H9 (cell line): ENCODE results near the gene DNAJB11. TPM values are rescaled to one million over a fixed set of nuclear protein-coding genes. Genes with fewer than 3 reads are reported as not detected.

Experiments used
- DNase-seq: peaks from one replicate; pipeline ENCODE4 v3.0.0-alpha.2; 2017
- H2AFZ ChIP-seq: one replicate; pipeline ENCODE4 v1.6.1; 2013; ENCODE audit warnings: mild to moderate bottlenecking, low read length, control low read depth, moderate library complexity
- H2AK5ac ChIP-seq: 2 replicates; pipeline ENCODE4 v1.6.1; 2013; ENCODE audit warnings: low read length, control low read depth, mixed read lengths; ENCODE audit not compliant: insufficient read length
- H2BK120ac ChIP-seq: one replicate; pipeline ENCODE4 v1.6.1; 2013; ENCODE audit warnings: low read depth, mild to moderate bottlenecking, low read length, control low read depth, inconsistent platforms; ENCODE audit not compliant: poor library complexity, severe bottlenecking
- H2BK12ac ChIP-seq: 2 replicates; pipeline ENCODE4 v1.6.1; 2013; ENCODE audit warnings: low read length, control low read depth, mixed read lengths, low read depth; ENCODE audit not compliant: insufficient read length
- H2BK15ac ChIP-seq: 2 replicates; pipeline ENCODE4 v1.6.1; 2013; ENCODE audit warnings: low read depth, low read length, control low read depth
- H2BK20ac ChIP-seq: one replicate; pipeline ENCODE4 v1.6.1; 2013; ENCODE audit warnings: low read depth, mild to moderate bottlenecking, low read length, control low read depth, inconsistent platforms; ENCODE audit not compliant: poor library complexity, severe bottlenecking
- H2BK5ac ChIP-seq: 2 replicates; pipeline ENCODE4 v1.6.1; 2013; ENCODE audit warnings: low read length, control low read depth, mixed read lengths; ENCODE audit not compliant: insufficient read length
- H3K14ac ChIP-seq: 2 replicates; pipeline ENCODE4 v1.6.1; 2013; ENCODE audit warnings: low read length, control low read depth; ENCODE audit not compliant: insufficient read depth
- H3K18ac ChIP-seq: 2 replicates; pipeline ENCODE4 v1.6.1; 2013; ENCODE audit warnings: low read depth, mild to moderate bottlenecking, mixed read lengths, low read length, control low read depth; ENCODE audit not compliant: insufficient read length
- H3K23ac ChIP-seq: 2 replicates; pipeline ENCODE4 v1.6.1; 2013; ENCODE audit warnings: low read length, control low read depth, mixed read lengths, low read depth; ENCODE audit not compliant: insufficient read length
- H3K23me2 ChIP-seq: 2 replicates; pipeline ENCODE4 v1.6.1; 2013; ENCODE audit warnings: low read depth, mild to moderate bottlenecking, mixed read lengths, low read length, control low read depth; ENCODE audit not compliant: insufficient read length, poor library complexity, severe bottlenecking
- H3K27ac ChIP-seq: 2 replicates; pipeline ENCODE4 v1.5.1; 2013; ENCODE audit warnings: low read length, control low read depth, mixed read lengths, low read depth; ENCODE audit not compliant: insufficient read length
- H3K27me3 ChIP-seq: 2 replicates; pipeline ENCODE4 v1.6.1; 2013; ENCODE audit warnings: low read length, control low read depth, inconsistent platforms; ENCODE audit not compliant: insufficient read depth
- H3K4ac ChIP-seq: 2 replicates; pipeline ENCODE4 v1.6.1; 2013; ENCODE audit warnings: low read depth, mild to moderate bottlenecking, control low read depth, inconsistent platforms, low read length, moderate library complexity
- H3K4me1 ChIP-seq: 2 replicates; pipeline ENCODE4 v1.6.1; 2013; ENCODE audit warnings: low read length, control low read depth, inconsistent platforms; ENCODE audit not compliant: insufficient read depth
- H3K4me2 ChIP-seq: 2 replicates; pipeline ENCODE4 v1.6.1; 2013; ENCODE audit warnings: low read length, control low read depth, mixed read lengths; ENCODE audit not compliant: insufficient read length, insufficient read depth
- H3K56ac ChIP-seq: 2 replicates; pipeline ENCODE4 v1.6.1; 2013; ENCODE audit warnings: low read depth, mild to moderate bottlenecking, mixed read lengths, low read length, control low read depth; ENCODE audit not compliant: insufficient read length
- H3K79me1 ChIP-seq: 2 replicates; pipeline ENCODE4 v1.6.1; 2013; ENCODE audit warnings: low read depth, mild to moderate bottlenecking, moderate library complexity, low read length, control low read depth, inconsistent platforms; ENCODE audit not compliant: insufficient read depth, poor library complexity, severe bottlenecking
- H3K79me2 ChIP-seq: 2 replicates; pipeline ENCODE4 v1.6.1; 2013; ENCODE audit warnings: low read length, control low read depth, inconsistent platforms; ENCODE audit not compliant: insufficient read depth
- H3K9ac ChIP-seq: 2 replicates; pipeline ENCODE4 v1.6.1; 2013; ENCODE audit warnings: low read length, control low read depth, mixed read lengths; ENCODE audit not compliant: insufficient read length; ENCODE audit errors: extremely low read depth
- H3K9me3 ChIP-seq: one replicate; pipeline ENCODE4 v1.6.1; 2013; ENCODE audit warnings: low read depth, low read length, inconsistent platforms; ENCODE audit not compliant: control insufficient read depth
- H3T11ph ChIP-seq: one replicate; pipeline ENCODE4 v1.6.1; 2013; ENCODE audit warnings: mild to moderate bottlenecking, low read length, control low read depth, inconsistent platforms
- H4K20me1 ChIP-seq: one replicate; pipeline ENCODE4 v1.6.1; 2013; ENCODE audit not compliant: control insufficient read depth, insufficient read length, insufficient read depth
- H4K5ac ChIP-seq: 2 replicates; pipeline ENCODE4 v1.6.1; 2013; ENCODE audit warnings: low read depth, mild to moderate bottlenecking, mixed read lengths, low read length, control low read depth; ENCODE audit not compliant: insufficient read length
- H4K8ac ChIP-seq: replicated peaks from 2 replicates; pipeline ENCODE4 v1.6.1; 2013; ENCODE audit warnings: low read length, control low read depth, mixed read lengths, low read depth; ENCODE audit not compliant: insufficient read length
- H4K91ac ChIP-seq: 2 replicates; pipeline ENCODE4 v1.6.1; 2013; ENCODE audit warnings: low read depth, mild to moderate bottlenecking, moderate library complexity, mixed read lengths, low read length, control low read depth; ENCODE audit not compliant: insufficient read length
- H3K27ac Mint-ChIP-seq, 3 experiments: 2 replicates in 2 of 3; 3 replicates in 1 of 3; pipeline ENCODE4 v1.8.0; 2020 to 2021; ENCODE audit warnings: mixed read lengths in 3 of 3, mild to moderate bottlenecking in 1 of 3, moderate library complexity in 1 of 3
- H3K27me3 Mint-ChIP-seq: 2 replicates; pipeline ENCODE4 v1.8.0; 2021; ENCODE audit warnings: low read depth, mild to moderate bottlenecking, moderate library complexity, mixed read lengths
- H3K36me3 Mint-ChIP-seq, 3 experiments: 2 replicates in 2 of 3; 3 replicates in 1 of 3; pipeline ENCODE4 v1.8.0; 2020 to 2021; ENCODE audit warnings: low read depth in 3 of 3, mixed read lengths in 3 of 3; ENCODE audit not compliant: insufficient read depth in 1 of 3
- H3K4me1 Mint-ChIP-seq, 2 experiments: 2 replicates each; pipeline ENCODE4 v1.8.0; 2020; ENCODE audit warnings: mixed read lengths in 2 of 2
- H3K4me3 Mint-ChIP-seq, 2 experiments: 2 replicates in 1 of 2; 3 replicates in 1 of 2; pipeline ENCODE4 v1.8.0; 2020 to 2021; ENCODE audit warnings: mild to moderate bottlenecking in 2 of 2, mixed read lengths in 2 of 2, moderate library complexity in 1 of 2
- H3K9me3 Mint-ChIP-seq, 2 experiments: 2 replicates in 1 of 2; 3 replicates in 1 of 2; pipeline ENCODE4 v1.8.0; 2020; ENCODE audit warnings: mild to moderate bottlenecking in 2 of 2, mixed read lengths in 2 of 2, moderate library complexity in 1 of 2
- WGBS: extraction: QIAGEN DNeasy Blood & Tissue Kit; methylation state at CpG from one replicate; pipeline ENCODE4 v1.1.7; 2013; ENCODE audit warnings: missing lambda C conversion rate, low lambda C conversion rate, mixed read lengths; ENCODE audit not compliant: insufficient read length; ENCODE audit errors: extremely low coverage; 5-methylcytosine and 5-hydroxymethylcytosine counted together
- total RNA-seq: library from RNA; stranded (reverse); gene quantifications from 2 replicates; pipeline ENCODE4 v1.2.1, GENCODE V29; 2021
- TF ChIP-seq, protein P1 (sequence below): fragments of 200-600 bp; sonication (generic); conservative IDR thresholded peaks from 3 replicates; pipeline ENCODE4 v1.8.0; 2021; ENCODE audit warnings: antibody characterized with exemption, mild to moderate bottlenecking

Gene DNAJB11
- total RNA-seq, 1 experiment from 2014 or later: 61.2 TPM

DNA sequence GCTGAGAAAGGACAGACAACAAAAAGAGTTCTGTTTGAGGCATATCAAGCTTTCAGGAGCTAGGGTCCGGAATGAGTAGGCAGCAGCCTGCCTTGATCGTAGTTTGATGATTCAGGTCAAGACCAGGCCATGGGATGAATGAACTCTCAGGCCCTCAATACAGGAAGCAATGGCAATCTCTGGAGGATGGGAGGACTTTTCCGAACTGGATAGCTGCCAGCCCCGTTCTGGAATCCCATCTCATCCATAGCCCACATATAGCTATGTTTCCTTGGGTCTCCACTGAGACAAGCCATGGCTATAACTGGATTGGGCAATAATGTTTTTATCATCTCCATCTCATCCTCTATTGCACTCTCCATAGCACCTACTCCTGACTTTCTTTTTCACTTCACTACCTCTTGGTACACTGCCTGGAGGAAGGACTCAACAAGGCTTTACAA lies 55.1 kb downstream of the DNAJB11 start:
- Histone ChIP-seq H2BK120ac (no peak overlapping the region), H3K9me3 (no peaks in the 10 kb centered on the region), H4K91ac (no peak overlapping the region), H3K9ac (no peak overlapping the region), H4K20me1 (no peaks in the 10 kb centered on the region), H3K4me1 (no peaks in the 10 kb centered on the region; the same call in 1 of the 2 replicates), H3K27me3 (no peaks in the 10 kb centered on the region), H2BK15ac (no peak overlapping the region), H3K18ac (no peak overlapping the region), H3K56ac (no peak overlapping the region), H3K23me2 (no peaks in the 10 kb centered on the region), H3K27ac (no peak overlapping the region), H3T11ph (no peak overlapping the region), H3K4me2 (no peak overlapping the region), H3K4ac (no peak overlapping the region), H2BK12ac (no peak overlapping the region), H2AFZ (no peak overlapping the region), H2BK20ac (no peak overlapping the region), H2AK5ac (no peak overlapping the region), H4K5ac (no peak overlapping the region), H2BK5ac (no peak overlapping the region), H3K79me2 (no peaks in the 10 kb centered on the region), H4K8ac (no peak overlapping the region), H3K14ac (no peak overlapping the region), H3K79me1 (no peaks in the 10 kb centered on the region), H3K23ac (no peak overlapping the region)
- Mint-ChIP-seq H3K4me3 (no peak overlapping the region), H3K4me1 (peaks cover 4% of the 10 kb centered on the region in 2 experiments; a peak in 2 of 4 replicates), H3K27me3 (peaks cover 2% of the 10 kb centered on the region), H3K9me3 (no peaks in the 10 kb centered on the region), H3K36me3 (no peaks in the 10 kb centered on the region), H3K27ac (no peak overlapping the region)
- TF ChIP-seq, protein P1, sequence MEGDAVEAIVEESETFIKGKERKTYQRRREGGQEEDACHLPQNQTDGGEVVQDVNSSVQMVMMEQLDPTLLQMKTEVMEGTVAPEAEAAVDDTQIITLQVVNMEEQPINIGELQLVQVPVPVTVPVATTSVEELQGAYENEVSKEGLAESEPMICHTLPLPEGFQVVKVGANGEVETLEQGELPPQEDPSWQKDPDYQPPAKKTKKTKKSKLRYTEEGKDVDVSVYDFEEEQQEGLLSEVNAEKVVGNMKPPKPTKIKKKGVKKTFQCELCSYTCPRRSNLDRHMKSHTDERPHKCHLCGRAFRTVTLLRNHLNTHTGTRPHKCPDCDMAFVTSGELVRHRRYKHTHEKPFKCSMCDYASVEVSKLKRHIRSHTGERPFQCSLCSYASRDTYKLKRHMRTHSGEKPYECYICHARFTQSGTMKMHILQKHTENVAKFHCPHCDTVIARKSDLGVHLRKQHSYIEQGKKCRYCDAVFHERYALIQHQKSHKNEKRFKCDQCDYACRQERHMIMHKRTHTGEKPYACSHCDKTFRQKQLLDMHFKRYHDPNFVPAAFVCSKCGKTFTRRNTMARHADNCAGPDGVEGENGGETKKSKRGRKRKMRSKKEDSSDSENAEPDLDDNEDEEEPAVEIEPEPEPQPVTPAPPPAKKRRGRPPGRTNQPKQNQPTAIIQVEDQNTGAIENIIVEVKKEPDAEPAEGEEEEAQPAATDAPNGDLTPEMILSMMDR: no peak
- WGBS: no CpG with 5 or more reads among the region's 4 CpGs
- DNase-seq: no peak
